Stimulated activated CD8-positive, alpha-beta memory T cell treated with anti-CD3 and anti-CD28 coated beads, Interleukin-7, amount 100 ng/mL, for 4 hours (primary cell): ENCODE results near the gene ITPK1.
A peak's percentile ranks its signal among the peaks of the same experiment; 100 is the strongest.
"Not testable (repeated sequence)": the region's sequence is repeated elsewhere in the genome, so short reads cannot be mapped to it uniquely, and the experiment has no call there.

ENCODE experiments used
- DNase-seq, 2 donors: peaks; one replicate each; pipeline ENCODE4 v3.0.0-alpha.2; 2020; ENCODE audit warnings: low read depth in 2 of 2

Gene ITPK1

GRCh38 chr14:93115821-93116675 lies at the start of gene ITPK1:
ITPK1 (minus strand) TSS chr14:93115925; CDS start chr14:93115163, 762 bp downstream.
- DNase-seq, result peak in 1 of 2 donors; percentile 54

GRCh38 chr14:93163564-93163963 lies 47.8 kb upstream of the ITPK1 start:
- DNase-seq, result no peak

GRCh38 chr14:93161411-93161940 lies 45.8 kb upstream of the ITPK1 start:
- DNase-seq, result no peak

GRCh38 chr14:93160353-93160801 lies 44.7 kb upstream of the ITPK1 start:
- DNase-seq, result no peak

- DNase-seq, result not testable (repeated sequence)
Measured at GRCh38 chr14:93159625-93160352, 44.1 kb upstream of the ITPK1 start.

- DNase-seq, result not testable (repeated sequence)
Measured at GRCh38 chr14:93158349-93158748, 42.6 kb upstream of the ITPK1 start.

GRCh38 chr14:93156693-93157369 lies 41.1 kb upstream of the ITPK1 start:
- no peak for DNase-seq

GRCh38 chr14:93155667-93156066 lies 39.9 kb upstream of the ITPK1 start:
- no peak for DNase-seq

- DNase-seq, result no peak
Measured at GRCh38 chr14:93153121-93153520, 37.4 kb upstream of the ITPK1 start.

GRCh38 chr14:93150227-93151208 lies 34.8 kb upstream of the ITPK1 start:
- DNase-seq, result no peak

GRCh38 chr14:93148979-93149378 lies 33.3 kb upstream of the ITPK1 start:
- no peak for DNase-seq

- DNase-seq, result no peak
Measured at GRCh38 chr14:93146119-93146518, 30.4 kb upstream of the ITPK1 start.

GRCh38 chr14:93142854-93143652 lies 27.3 kb upstream of the ITPK1 start:
- no peak for DNase-seq

GRCh38 chr14:93137864-93138263 lies 22.1 kb upstream of the ITPK1 start:
- no peak for DNase-seq

GRCh38 chr14:93136508-93136907 lies 20.8 kb upstream of the ITPK1 start:
- DNase-seq, result not testable (repeated sequence)

- no peak for DNase-seq
Measured at GRCh38 chr14:93136009-93136408, 20.3 kb upstream of the ITPK1 start.

GRCh38 chr14:93135399-93135798 lies 19.7 kb upstream of the ITPK1 start:
- no peak for DNase-seq

GRCh38 chr14:93133464-93133863 lies 17.7 kb upstream of the ITPK1 start:
- no peak for DNase-seq

- DNase-seq, result no peak
Measured at GRCh38 chr14:93132472-93133065, 16.8 kb upstream of the ITPK1 start.
